ENCODE data around the gene SPEF1. TPM values are rescaled to one million over a fixed set of nuclear protein-coding genes. Genes with fewer than 3 reads are reported as not detected.
"Not testable (repeated sequence)": the region's sequence is repeated elsewhere in the genome, so short reads cannot be mapped to it uniquely, and the experiment has no call there.

SPEF1 gene
- total RNA-seq, 1 experiment from 2014 or later, result 0.67 TPM

DNA sequence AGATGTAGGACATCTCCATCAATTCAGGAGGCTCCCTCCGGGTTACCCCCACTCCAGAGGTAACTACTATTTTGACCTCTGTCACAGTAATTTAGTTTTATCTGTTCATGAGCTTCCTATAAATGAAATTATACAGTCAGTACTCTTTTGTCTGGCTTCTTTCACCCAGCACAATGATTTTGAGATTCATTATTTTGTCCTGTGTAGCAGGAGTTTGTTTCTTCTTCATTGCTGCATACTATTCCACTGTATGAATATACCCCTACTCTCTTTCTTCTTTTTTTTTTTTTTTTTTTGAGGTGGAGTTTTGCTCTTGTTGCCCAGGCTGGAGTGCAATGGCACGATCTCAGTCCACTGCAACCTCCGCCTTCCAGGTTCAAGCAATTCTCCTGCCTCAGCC, 27.3 kb upstream of the SPEF1 start:
- DNase-seq (ENCODE audit: low spot score), result no peak

DNA sequence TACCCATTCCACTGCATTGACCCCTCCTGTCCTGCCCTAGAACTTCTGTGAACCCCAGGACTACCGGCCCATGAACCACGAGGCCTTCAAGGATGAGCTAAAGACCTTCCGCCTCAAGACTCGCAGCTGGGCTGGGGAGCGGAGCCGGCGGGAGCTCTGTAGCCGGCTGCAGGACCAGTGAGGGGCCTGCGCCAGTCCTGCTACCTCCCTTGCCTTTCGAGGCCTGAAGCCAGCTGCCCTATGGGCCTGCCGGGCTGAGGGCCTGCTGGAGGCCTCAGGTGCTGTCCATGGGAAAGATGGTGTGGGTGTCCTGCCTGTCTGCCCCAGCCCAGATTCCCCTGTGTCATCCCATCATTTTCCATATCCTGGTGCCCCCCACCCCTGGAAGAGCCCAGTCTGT, 23.5 kb upstream of the SPEF1 start:
- no peak for DNase-seq (ENCODE audit: low spot score)

DNA sequence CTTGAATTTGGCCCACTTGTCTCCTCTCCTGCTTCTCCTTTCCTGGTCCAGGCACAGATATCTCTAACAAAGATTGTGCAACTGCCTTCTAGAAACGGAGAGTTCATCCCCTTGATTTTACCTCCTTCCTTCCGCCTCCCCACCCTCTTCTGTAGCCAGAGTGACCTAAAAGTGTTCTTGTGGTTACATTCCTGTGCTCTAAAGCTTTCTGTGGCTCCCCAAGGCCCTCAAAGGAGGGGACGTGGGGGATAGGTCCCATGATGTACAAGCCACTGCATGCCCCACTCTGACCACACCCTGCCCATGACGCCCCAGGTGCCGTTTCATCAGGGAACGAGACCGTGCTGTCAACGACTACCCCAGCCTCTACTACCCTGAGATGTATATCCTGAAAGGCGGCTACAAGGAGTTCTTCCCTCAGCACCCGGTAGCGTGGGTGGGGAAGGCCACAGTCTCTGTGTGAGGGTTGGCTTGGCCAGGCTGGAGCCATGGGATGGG, 23.1 kb upstream of the SPEF1 start:
- no peak for DNase-seq (ENCODE audit: low spot score)

DNA sequence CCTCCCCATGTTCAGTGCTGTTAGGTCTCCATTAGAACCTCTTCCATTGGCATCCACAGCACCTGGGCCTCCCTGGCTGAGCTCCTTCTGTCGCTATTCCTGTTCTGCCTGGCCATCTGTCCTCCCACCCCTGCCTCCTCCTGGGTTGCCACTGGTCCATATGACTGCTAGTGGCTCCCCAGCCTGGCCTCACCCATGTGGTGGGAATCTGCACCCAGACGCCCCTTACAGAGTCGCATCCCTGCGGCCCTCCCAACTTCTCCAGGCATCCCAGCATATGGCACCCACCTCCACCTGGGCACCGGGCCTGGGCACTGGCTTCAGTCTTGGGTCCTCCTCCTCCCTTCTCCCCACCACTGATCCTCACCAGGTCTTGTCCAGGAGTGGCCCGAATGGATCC, 22.6 kb upstream of the SPEF1 start:
- no peak for DNase-seq (ENCODE audit: low spot score)

DNA sequence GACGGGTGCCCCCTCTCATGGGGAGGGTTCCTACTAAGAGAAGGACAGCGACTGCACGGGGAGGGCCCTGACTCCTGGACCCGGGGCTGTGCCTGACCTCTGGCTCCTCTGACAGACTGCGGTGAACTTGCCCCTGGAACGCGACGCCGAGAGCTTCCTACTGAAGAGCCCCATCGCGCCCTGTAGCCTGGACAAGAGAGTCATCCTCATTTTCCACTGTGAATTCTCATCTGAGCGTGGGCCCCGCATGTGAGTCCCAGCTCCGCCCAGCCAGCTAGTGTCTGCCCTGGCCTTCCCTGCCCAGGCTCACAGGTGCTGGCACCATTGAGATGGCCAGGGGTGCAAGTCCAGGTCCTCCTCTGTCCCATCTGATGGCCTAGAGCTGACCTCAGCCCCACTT, 22.0 kb upstream of the SPEF1 start:
- no peak for DNase-seq (ENCODE audit: low spot score)

DNA sequence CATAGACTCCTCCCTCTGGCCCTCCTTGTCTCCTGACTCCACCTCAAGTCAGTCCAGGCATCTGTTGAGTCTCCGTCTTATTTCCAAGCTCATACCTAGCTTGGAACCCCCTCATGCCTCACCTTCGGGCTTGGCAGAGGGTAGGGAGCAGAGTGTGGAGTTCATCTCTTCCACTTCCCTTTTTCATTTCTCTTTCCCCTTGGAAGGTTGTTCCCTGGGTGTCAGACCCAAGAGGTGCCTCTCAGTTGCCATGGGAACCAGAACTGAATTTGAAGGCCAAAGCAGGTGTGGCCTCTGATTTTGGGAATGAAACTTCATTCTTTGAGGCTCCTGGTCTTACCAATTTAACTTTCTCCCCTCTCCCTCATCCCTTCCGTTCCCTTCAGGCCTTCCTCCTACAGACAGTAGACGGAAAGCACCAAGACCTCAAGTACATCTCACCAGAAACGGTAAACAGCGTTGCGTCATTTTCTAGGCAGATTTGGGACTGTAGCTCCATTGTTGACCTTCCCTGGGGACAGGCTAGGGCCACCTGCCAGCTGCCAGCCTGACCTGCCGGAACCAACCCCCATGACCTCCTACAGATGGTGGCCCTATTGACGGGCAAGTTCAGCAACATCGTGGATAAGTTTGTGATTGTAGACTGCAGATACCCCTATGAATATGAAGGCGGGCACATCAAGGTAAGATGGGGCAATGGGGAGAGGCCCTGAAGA, 21.4 kb upstream of the SPEF1 start:
- DNase-seq (ENCODE audit: low spot score), result no peak

DNA sequence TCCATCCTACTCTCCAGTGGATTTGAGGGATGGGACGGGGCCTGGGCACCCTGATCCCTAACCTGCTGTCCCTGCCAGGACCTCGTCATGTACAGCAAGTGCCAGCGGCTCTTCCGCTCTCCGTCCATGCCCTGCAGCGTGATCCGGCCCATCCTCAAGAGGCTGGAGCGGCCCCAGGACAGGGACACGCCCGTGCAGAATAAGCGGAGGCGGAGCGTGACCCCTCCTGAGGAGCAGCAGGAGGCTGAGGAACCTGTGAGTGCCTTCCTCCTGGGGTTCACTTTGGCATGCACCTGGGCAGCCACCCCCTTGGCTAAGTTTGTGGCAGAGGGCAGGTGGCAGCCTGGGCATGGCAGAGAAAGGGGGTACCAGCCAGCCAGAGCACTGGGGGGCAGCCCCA, 20.6 kb upstream of the SPEF1 start:
- DNase-seq (ENCODE audit: low spot score), result no peak

DNA sequence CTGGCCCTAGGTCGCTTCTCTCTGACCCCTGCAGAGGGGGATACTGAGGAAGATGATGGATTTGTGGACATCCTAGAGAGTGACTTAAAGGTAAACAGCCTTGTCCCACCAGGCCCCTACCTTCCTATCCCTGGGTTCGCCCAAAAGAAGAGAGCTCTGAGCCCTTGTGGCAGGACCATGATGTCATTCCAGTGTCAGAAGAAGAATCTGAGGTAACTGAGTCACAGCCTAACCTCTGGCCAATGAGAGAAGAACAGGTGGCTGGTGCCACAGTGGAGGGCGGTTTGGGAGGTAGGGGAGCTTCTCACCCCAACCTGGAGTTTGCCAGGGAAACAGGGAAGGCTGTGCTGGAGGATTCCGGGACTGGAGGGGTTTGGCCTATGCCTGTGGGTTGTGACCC, 20.1 kb upstream of the SPEF1 start:
- DNase-seq (ENCODE audit: low spot score), result no peak

DNA sequence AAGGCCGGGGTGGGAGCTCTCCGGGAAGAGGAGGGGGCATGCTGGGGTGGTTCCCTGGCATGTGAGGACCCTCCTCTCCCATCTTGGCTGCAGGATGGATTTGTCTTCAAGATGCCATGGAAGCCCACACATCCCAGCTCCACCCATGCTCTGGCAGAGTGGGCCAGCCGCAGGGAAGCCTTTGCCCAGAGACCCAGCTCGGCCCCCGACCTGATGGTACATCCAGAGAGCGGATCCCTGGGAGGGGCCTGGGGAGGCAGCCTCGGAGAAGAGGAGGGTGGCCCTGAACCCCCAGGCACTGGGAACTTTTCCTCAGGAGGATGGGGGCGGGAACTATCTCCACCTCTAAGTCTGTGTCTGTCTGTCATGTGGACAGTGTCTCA, 19.6 kb upstream of the SPEF1 start:
- no peak for DNase-seq (ENCODE audit: low spot score)

DNA sequence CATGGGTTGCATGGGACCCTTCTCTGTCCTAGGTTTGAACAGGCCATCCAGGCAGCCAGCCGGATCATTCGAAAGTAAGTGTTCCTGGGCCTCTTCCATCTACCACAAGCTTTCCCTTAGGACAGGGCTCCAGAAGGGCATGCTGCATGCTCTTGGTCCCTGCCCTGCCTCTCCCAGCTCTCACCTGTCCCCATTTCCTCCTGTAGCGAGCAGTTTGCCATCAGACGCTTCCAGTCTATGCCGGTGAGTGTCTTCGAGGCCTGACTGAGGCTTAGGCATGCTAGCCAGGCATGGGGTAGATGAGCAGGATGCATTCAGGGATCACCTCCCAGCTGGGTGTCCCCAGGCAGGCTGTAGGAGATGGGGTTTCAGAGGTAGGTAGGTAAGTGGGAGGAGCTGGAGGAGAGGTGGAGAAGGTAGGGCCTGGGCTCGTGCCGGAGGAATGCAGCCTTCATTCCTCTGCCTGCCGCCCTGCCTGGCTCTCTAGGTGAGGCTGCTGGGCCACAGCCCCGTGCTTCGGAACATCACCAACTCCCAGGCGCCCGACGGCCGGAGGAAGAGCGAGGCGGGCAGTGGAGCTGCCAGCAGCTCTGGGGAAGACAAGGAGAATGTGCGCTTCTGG, 19.1 kb upstream of the SPEF1 start:
- no peak for DNase-seq (ENCODE audit: low spot score)

DNA sequence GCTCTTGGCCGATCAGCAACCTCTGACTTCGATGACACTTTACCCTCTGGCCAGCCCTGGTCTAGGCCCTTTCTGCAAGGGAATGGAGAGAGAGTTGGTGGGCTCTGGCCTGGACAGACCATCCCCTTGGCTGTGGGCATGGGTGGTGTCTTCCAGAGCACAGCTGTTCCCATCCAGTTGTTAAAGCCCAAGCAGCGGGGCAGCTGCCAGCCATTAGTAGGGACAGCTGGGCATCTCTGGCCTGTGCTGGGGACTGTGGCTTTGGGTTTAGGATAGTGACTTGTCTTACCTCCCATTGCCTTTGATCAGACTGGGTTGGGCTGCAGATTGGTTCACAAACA, 17.6 kb upstream of the SPEF1 start:
- DNase-seq (ENCODE audit: low spot score), result no peak

DNA sequence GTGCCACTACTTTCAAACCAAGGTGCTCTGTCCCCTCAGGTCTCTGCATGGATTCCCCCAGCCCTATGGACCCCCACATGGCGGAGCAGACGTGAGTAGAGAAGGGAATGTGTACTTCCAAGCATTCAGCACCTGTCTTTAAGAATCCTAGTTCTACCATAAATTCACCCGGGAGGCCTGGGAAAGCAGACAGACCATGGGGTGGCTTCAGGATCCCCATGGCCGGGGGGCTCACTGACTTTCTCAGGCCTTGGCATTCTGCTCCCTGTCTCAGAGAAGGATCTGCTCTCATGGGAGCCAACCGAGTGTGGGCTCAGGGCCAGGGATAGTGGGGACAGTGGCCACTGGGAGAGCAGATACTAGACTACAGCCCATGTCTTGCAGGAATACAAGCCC, 17.1 kb upstream of the SPEF1 start:
- no peak for DNase-seq (ENCODE audit: low spot score)

DNA sequence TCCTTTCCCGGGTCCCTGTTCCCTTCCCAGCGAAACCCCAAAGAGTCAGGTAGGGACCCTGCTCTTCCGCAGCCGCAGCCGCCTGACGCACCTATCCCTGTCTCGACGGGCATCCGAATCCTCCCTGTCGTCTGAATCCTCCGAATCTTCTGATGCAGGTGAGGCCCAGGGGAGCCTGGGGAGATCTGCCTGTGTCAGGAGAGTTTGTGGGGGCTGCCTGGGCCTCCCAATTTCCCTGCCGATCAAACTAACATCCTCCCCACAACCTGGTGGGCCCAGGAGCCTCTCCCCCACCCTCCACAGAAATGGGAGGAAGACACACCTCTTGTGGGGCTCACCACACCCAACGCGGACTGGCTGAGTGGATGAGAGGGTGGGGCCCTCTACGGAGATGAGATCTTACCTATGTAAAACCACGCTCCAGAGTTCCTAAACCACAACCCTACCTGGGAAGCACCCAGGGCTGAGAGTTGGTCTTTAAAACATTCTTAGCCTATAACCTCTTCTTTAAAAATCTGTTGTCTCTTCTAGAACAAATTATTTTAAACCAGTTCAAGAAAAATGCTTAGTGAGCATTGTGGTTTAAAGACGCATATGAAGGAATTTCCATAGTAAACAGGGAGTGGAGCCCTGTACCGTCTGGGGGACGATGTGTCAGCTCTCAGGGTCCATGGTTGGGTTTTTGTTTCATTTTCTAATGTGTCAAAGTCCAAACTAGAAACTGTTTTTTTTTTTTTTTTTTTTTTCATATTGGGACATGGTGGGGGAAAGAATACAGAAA, 16.5 kb upstream of the SPEF1 start:
- peak; percentile 46 for DNase-seq (ENCODE audit: low spot score)

DNA sequence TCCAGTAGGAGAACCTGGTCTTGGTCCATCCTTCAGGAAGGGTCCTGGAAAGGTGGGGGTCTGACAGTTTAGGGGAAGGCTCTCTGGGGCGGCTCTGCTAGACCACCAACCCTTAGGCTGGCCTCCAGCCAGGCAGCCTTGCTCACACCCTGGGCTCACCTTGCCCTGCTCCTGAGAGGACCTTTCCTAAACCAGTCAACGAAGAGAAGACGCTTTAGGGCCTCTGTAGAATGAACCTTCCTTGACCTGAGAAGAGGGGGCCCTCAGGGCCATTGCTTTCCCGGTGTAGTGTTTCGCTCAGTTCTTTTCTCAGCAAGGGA, 15.9 kb upstream of the SPEF1 start:
- DNase-seq (ENCODE audit: low spot score), result no peak

DNA sequence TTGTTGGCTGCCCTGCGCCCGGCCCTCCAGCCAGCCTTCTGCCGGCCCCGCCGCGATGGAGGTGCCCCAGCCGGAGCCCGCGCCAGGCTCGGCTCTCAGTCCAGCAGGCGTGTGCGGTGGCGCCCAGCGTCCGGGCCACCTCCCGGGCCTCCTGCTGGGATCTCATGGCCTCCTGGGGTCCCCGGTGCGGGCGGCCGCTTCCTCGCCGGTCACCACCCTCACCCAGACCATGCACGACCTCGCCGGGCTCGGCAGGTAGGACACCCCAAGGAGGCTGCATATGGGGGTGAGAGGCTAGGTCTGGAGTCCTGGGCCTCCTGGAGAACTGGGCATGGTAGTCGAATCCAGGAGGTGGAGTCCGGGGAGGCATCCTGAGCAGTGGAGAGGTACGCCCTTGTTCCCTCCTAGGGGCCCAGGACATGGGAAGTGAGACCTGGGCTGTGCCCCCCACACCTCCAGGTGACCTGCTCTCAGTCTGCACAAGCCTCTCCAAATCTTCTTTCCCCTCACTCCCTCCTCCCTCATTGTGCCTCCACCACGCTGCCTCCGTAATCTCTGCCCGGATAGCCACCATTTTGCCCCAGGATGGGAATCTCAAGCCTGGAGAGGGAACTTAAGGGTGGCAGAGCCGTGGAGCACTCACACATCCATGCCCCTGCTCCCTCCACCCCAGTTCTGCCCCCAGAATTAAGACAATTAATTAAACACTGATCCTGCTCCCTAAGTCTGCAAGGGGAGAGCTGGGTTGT, 15.4 kb upstream of the SPEF1 start:
- peak; percentile 23 for DNase-seq (ENCODE audit: low spot score)

DNA sequence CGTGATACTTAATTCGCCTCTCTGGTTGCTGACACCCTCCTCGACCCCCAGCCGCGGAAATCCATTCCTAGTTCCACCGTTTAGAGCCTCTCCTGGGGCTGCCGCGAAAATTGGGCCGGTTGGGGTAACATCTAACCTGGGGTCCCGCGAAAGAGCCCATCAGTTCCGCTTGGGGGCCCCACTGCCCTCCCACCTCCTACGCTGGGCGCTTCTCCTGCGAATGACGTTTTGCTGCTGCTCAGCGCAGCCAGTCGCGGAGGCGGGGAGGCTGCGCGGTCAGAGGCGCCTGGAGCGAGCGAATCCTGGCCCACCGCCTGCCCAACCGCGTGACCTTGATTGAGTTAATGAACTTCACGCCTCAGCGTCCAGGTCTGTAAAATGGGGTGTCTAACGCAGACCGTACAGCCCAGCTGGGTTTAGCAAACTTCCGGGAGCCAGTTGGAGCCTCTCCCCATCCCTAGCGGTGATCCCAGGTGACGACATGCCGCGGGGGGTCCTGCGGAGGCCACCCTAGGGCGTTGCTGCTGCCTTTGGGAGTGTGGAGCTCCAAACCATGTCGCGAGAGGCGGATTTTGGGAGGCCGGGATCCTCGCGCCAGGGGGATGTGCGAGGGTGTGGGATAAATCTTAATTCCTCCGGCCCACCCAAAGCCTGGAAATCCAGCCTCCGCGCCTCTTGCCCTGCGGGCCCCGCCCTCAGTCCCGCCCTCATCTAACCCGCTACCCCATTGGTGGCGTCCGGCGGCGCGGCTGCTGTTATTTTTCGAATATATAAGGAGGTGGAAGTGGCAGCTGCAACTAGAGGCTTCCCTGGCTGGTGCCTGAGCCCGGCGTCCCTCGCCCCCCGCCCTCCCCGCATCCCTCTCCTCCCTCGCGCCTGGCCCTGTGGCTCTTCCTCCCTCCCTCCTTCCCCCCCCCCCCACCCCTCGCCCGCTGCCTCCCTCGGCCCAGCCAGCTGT, 14.5 kb upstream of the SPEF1 start, which contains the start of gene CDC25B:
Gene CDC25B (plus strand): TSS at position 800 of the 958 bp plus-strand sequence. CDS start 222 bp downstream, outside the sequence.
- DNase-seq (ENCODE audit: low spot score), result peak; percentile 93

DNA sequence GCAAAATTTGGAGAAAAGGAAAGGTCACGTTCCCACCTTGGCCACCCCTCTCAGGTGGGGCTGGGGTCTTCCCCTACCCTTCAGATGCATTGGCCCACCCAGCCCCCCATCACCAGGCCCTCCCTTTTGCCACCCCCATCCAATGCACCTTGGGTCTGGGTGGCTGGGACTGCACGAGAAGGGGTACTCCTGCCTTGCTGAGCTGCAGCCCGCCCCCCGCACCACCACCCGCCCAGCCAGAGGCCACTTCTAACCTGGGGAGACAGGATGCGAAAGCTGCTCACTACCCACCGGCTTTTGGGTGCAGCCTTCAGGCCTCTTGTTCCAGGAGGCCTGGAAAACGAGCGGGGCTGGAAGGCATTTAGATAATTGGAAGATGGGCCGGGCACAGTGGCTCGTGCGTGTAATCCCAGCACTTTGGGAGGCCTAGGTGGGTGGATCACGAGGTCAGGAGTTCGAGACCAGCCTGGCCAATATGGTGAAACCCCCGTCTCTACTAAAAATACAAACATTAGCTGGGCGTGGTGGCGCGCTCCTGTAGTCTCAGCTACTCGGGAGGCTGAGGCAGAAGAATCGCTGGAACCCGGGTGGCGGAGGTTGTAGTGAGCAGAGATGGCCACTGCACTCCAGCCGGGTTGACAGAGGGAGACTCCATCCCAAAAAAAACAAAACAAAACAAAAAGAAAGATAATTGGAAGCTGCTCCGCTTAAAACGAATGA, 13.6 kb upstream of the SPEF1 start:
- no peak for DNase-seq (ENCODE audit: low spot score)

DNA sequence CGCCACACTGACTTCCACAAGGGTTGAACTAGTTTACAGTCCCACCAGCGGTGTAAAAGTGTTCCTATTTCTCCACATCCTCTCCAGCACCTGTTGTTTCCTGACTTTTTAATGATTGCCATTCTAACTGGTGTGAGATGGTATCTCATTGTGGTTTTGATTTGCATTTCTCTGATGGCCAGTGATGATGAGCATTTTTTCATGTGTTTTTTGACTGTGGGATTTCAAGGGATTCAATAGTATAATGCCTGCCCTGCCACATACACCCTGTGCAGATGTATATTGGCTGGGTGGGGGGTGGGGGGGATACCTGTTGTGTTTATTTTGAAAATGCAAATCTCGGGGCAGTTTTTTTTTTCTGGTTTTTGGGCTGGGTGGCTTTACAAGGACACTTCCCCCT, 12.9 kb upstream of the SPEF1 start:
- DNase-seq (ENCODE audit: low spot score), result not testable (repeated sequence)

DNA sequence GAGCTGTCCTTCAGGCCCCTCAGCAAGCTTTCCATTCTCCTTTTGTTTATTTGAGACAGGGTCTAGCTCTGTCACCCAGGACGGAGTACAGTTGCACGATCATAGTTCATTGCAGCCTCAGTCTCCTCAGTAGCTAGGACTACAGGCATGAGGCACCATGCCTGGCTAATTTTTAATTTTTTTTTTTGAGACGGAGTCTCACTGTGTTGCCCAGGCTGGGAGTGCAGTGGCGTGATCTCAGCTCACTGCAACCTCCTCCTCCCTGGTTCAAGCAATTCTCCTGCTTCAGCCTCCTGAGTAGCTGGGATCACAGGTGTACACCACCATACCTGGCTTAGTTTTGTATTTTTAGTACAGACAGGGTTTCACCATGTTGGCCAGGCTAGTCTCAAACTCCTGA, 8.0 kb upstream of the SPEF1 start:
- not testable (repeated sequence) for DNase-seq (ENCODE audit: low spot score)

DNA sequence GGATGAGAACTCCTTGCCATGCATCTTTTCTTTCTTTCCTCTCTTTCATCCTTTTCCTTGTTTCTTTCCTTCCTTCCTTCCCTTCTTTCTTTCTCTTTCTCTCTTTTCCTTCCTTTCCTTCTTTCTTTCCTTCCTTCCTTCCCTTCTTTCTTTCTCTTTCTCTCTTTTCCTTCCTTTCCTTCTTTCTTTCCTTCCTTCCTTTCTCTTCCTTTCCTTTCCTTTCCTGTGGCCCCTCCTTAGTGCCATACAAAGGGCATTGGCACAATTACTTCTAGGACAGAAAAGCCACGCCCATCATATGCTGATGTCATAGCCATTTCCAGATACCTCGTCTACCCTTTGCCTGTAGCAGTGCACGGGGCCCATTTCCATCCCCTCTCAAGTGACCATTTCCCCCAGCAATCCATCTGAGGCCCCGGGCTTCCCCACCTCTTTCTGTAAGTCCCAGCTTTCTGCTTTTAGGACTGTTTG, 7.5 kb upstream of the SPEF1 start:
- peak; percentile 43 for DNase-seq (ENCODE audit: low spot score)
